Hindlimb muscle (tissue), 1 donor: Measurements from ENCODE around the gene SYNJ2. TPM values are rescaled to one million over a fixed set of nuclear protein-coding genes. Genes with fewer than 3 reads are reported as not detected.

Experiments used
- DNase-seq: peaks from one replicate; pipeline ENCODE4 v3.0.0-alpha.2; 2013
- polyA plus RNA-seq: library from polyadenylated mRNA; unstranded; fragments of 120-200 nt; gene quantifications from one replicate; pipeline ENCODE4 v1.2.1, GENCODE V29; 2013; ENCODE audit not compliant: insufficient read length

Gene SYNJ2
- polyA plus RNA-seq, 1 donor = 9.8 TPM

GRCh38 chr6:158142789-158143188, 161.1 kb downstream of the SYNJ2 start:
- no peak for DNase-seq

GRCh38 chr6:158143700-158144099, 162.0 kb downstream of the SYNJ2 start:
- no peak for DNase-seq

Other genes starting within 250 kb of the SYNJ2 start
- 21.2 TPM for gene SNX9, start 158.6 kb upstream of the SYNJ2 start, polyA plus RNA-seq
- 5.8 TPM for gene SERAC1, start 186.4 kb downstream of the SYNJ2 start, polyA plus RNA-seq
- gene GTF2H5, start 186.5 kb downstream of the SYNJ2 start, polyA plus RNA-seq = 25.8 TPM